NCI-H2196 (cell line): ENCODE measurements around the gene PCCA.
A peak's percentile ranks its signal among the peaks of the same experiment; 100 is the strongest.

Source experiments
- DNase-seq: peaks from one replicate; lab custom pipeline; 2025; ENCODE audit not compliant: unreplicated experiment; lab: John Stamatoyannopoulos, UW

PCCA gene

DNA sequence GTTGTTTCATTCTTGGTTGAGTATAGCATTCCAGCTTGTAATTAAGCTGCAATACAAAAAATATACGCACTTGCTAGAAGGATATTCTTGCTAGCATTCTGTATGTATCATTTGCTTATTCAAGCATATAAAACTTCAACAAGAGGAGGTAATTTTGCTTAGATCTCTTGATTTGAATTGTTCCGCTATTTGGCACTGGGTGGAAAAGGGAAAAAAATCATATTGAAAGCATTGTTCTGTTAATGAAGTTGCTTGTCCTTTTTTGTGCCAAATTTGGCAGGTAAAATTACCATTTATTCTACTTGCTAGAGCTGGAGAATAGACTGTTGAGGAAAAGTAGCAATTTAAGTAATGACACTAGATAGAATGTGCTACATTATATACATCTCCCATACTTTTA lies 309.5 kb downstream of the PCCA start:
- no peak for DNase-seq

- peak; percentile 61 for DNase-seq
Observed at GRCh38 chr13:100399455-100399854, 310.6 kb downstream of the PCCA start.

- DNase-seq: no peak
Observed at GRCh38 chr13:100403675-100404074, 314.8 kb downstream of the PCCA start.

GRCh38 chr13:100409132-100409531 lies 320.2 kb downstream of the PCCA start:
- no peak for DNase-seq

DNA sequence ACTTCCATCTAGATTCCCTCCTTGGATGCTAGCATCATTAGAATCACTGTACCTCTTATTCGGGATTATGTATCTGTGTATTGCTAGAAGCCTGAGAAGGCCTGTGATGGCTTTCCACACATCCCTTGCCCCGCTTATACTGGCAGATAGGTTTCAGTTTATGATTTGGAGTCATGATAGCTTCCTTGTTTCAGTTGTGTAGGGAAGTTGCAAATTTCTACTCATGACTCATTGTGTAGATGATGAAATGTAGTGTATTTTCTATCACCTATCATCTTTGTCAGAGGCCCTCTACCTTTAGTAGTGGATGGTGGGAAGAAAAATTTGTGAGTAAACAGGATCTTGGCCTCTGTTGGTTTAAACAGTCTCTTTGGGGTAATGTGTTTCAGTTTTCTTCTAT lies 334.5 kb downstream of the PCCA start:
- no peak for DNase-seq

DNA sequence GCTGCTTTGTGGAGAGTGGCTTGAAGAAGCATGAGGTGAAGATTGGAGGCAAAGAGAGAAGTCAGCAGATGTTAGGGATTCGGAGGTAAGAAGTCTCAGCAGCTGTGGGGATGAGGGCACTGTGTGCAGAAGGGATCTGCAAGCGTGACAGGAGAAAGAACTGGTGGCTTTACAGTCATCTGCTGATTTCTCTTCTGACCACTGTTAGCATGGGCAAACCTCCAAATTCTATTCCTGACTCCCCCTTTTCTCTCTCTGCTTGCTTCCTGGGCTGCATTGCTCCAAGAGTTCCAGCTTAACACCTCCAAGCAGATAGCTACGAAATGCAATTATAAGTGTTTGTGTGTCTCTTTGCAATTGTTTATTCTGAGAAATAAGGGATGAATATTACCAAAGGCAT lies 340.1 kb downstream of the PCCA start:
- DNase-seq: no peak

GRCh38 chr13:100432611-100433010 lies 343.7 kb downstream of the PCCA start:
- DNase-seq: no peak

DNA sequence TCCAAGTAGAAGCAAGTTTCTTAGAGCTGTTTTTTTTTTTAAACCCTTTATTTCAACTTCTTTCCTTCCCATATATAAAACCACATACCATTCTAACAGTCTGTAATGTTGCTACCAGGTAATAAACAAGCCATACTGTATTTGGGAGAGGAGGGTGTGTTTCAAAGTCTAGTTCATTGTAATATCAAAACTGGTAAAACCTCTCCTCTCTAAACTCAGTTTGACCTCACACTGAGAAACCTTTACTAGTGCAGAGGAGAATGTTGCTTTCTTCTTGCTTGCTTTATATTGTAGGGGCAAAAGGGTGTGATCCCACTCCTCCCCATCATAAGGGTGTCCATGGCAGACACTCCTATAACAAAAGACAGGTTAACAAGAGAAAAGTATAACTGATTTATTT lies 344.6 kb downstream of the PCCA start:
- DNase-seq: no peak

DNA sequence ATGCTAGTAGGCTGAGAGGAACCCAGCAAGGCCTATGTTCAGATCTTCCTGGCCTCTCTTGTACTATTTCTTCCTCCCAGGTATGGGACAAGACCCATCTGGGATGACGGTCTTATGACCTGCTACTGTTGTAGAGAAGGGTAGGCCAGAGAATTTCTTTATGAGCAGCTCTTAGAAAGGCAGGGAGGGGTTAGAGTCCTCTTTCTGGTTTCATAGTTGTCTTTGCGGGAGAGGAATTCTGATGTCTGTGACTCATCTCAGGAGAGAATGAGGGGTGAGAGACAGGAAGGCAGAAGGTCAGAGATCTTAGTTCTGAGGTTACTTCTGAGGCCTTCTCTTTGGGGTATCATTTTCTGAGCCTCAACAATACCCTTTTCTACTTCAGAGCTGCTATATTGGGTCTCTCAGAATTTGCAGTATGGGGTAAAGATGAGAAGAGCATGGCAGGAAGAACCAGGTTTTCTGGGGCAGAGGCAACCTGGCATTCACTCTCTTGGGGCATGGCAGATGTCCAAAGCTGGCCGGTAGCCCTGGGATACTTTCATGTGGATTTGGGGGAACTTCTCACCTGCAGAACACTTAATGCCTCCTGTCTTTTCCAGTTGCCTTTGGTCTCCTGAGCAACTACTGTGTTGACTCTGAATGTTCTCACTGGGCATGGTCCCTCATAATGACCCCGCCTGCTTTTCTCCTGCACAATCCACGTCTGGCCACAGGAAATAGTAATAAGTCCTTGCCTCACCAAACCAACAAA lies 345.3 kb downstream of the PCCA start:
- DNase-seq: no peak

DNA sequence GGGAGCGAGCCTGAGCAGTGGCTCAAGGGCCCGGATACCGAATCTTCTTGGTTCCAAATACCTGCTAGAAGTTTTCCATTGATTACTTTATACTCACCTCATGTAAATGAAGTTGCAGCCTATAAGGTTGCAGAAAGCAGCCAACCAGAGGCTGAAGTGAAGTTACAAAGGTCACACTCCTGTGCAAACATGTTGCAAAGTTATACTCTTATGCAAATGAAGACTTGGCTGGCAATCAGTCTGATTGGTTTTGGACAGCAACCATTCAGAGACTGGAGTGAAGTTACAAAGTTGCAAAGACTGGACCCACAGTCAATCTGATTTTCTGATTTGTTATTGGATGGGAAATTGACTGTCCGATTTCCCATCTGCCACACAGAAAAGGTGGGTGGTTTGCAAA lies 347.2 kb downstream of the PCCA start:
- no peak for DNase-seq

- DNase-seq: no peak
Observed at GRCh38 chr13:100438059-100438788, 349.3 kb downstream of the PCCA start.

- no peak for DNase-seq
Observed at GRCh38 chr13:100439247-100439970, 350.5 kb downstream of the PCCA start.

GRCh38 chr13:100440751-100441425 lies 352.0 kb downstream of the PCCA start:
- no peak for DNase-seq

- no peak for DNase-seq
Observed at GRCh38 chr13:100442095-100442832, 353.4 kb downstream of the PCCA start.

DNA sequence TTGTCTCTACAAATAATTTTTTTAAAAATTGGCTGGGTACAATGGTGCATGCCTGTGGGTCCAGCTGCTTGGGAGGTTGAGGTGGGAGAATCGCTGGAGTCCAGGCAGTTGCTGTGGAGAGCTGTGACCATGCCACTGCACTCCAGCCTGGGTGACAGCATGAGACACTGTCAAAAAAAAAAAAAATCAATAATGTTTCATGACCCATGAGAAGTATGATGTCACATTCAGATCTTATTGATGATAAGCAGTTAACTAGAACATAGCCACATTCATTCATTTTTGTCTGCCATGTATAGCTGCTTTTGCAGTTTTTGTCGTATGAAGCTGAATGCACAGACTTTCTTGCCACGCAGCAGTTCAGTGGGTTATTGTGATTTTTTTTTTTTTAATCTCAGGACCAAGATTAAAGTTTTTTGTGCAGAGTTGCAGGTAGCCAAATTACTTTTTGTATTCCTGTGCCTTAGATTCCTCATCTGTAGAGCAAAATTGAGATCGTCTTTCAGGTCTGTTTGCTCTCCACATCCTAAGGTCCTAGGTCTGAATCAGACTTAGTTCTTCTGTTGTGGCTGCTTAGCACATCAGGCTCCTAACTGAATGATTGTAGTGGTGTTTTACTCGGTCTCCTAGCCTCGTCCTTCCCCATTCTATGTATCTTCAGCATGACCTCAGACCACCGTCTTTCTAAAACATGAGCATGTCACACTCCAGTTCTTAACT lies 354.5 kb downstream of the PCCA start:
- no peak for DNase-seq

GRCh38 chr13:100443998-100444328 lies 355.1 kb downstream of the PCCA start:
- no peak for DNase-seq

- DNase-seq: no peak
Observed at GRCh38 chr13:100447831-100448230, 358.9 kb downstream of the PCCA start.

GRCh38 chr13:100451923-100452322 lies 363.0 kb downstream of the PCCA start:
- DNase-seq: no peak

DNA sequence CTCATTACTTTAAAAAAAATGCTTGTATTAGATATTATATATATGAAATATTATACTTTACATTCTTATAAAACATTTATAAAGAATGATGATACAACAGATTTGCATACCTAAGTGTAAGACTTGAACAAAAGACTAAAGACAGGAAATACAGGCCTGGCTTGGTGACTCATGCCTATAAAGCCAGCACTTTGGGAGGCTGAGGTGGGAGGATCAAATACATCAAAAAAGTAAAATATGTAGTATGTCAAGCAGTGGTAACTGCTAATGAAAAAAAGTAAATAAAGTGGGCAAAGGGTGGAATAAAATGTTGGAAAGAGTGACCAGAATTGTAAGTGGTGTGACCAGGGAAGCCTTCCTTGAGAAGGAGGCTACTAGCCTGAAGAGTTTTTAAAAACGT lies 366.0 kb downstream of the PCCA start:
- DNase-seq: no peak

DNA sequence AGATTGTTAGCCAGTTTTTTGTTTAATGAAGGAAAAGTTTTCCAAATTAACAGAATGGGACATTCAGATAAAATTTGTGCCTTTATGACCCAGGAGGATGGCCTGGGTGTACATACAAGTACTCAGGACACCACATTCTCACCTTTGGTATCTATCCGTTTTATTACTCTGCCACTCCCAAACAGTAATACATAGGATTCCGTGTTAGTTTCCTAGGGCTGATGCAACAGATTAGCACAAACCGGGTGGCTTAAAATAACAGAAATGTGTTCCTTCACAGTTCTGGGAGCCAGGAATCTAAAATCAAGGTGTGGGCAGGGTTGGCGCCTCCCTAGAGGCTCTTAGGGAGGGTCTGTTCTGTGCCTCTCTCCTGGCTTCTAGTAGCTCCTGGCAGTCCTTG lies 369.8 kb downstream of the PCCA start:
- no peak for DNase-seq
